Stomach (tissue), 9 donors: ENCODE measurements around the gene CDH23. TPM values are rescaled to one million over a fixed set of nuclear protein-coding genes. Genes with fewer than 3 reads are reported as not detected.

Experiments
- DNase-seq, 2 donors: peaks; one replicate each; pipeline versions ENCODE4 v3.0.0 to v3.0.0-alpha.2; 2013 to 2019
- H3K27ac ChIP-seq, 5 donors: fragments of 200-600 bp in 4 of 5; sonication (generic) in 4 of 5; one replicate each; pipeline ENCODE4 v1.5.1; 2013 to 2019; ENCODE audit warnings: mild to moderate bottlenecking in 1 of 5, moderate library complexity in 1 of 5
- H3K27me3 ChIP-seq, 3 donors: fragments of 200-600 bp; sonication (generic); one replicate each; pipeline ENCODE4 v1.5.1; 2017 to 2019; ENCODE audit warnings: mixed run types in 1 of 3
- H3K36me3 ChIP-seq, 4 donors: fragments of 200-600 bp; sonication (generic); 1 replicate in 3 of 4; 2 replicates in 1 of 4; pipeline ENCODE4 v1.5.1; 2016 to 2019
- H3K4me1 ChIP-seq, 4 donors: fragments of 200-600 bp; sonication (generic); one replicate each; pipeline ENCODE4 v1.5.1; 2016 to 2019
- H3K4me3 ChIP-seq, 4 donors: fragments of 200-600 bp; sonication (generic) in 3 of 4; one replicate each; pipeline ENCODE4 v1.5.1; 2016 to 2019; ENCODE audit warnings: mild to moderate bottlenecking in 1 of 4
- H3K9me3 ChIP-seq, 4 donors: fragments of 200-600 bp; sonication (generic); one replicate each; pipeline ENCODE4 v1.5.1; 2016 to 2019
- EP300 ChIP-seq: sonication (generic); formaldehyde crosslinking; IDR thresholded peaks from one replicate; pipeline ENCODE4 v1.6.1; 2017; ENCODE audit warnings: antibody characterized with exemption
- POLR2A ChIP-seq, 4 donors: fragments of 450-650 bp; IDR thresholded peaks; one replicate each; pipeline ENCODE4 v1.6.1; 2016; ENCODE audit warnings: antibody characterized with exemption in 4 of 4, control low read depth in 2 of 4, mild to moderate bottlenecking in 1 of 4, moderate library complexity in 1 of 4
- POLR2AphosphoS5 ChIP-seq, 3 donors: sonication (generic); formaldehyde crosslinking; IDR thresholded peaks; one replicate each; pipeline ENCODE4 v1.6.1; 2016; ENCODE audit warnings: antibody characterized with exemption in 3 of 3
- WGBS, 5 donors: extraction: QIAGEN DNeasy Blood & Tissue Kit in 3 of 5; methylation state at CpG; one replicate each; pipeline versions ENCODE4 v1.1.5 to v1.1.7; 2013 to 2018; 5-methylcytosine and 5-hydroxymethylcytosine counted together
- intact Hi-C: fragments of 100-400 bp; cut with DNase I; formaldehyde crosslinking; loops from one replicate; pipeline ENCODE4 v1.15.1; 2023; ENCODE audit warnings: low total_unique reads
- polyA plus RNA-seq, 3 donors: library from polyadenylated mRNA; stranded (reverse); fragments of 200-250 nt; gene quantifications; one replicate each; pipeline ENCODE4 v1.2.3, GENCODE V29; 2013
- total RNA-seq, 5 donors: library from RNA; depleted of rRNA; stranded (reverse); fragments of >200 nt; gene quantifications; one replicate each; pipeline versions ENCODE4 v1.1.0 to v1.2.3, GENCODE V29; 2014 to 2016
- TF ChIP-seq, protein P1 (sequence below), 7 experiments: fragments of 450-650 bp in 4 of 7; fragments of 200-600 bp in 3 of 7; sonication (generic) in 3 of 7; IDR thresholded peaks; one replicate each; pipeline ENCODE4 v1.5.1; 2016 to 2019; ENCODE audit warnings: antibody characterized with exemption in 7 of 7, control low read depth in 2 of 7, mild to moderate bottlenecking in 1 of 7
- donor health status: healthy with polysubstance abuse.
- donor health status: Bipolar disorder and iron deficiency.
- donor health status: healthy.

CDH23 gene
- total and polyA plus RNA-seq, 8 donors, result 0.31 to 8.2 (median 2.2) TPM

GRCh38 chr10:71641449-71641848 is 244.7 kb downstream of the CDH23 start:
- H3K27me3 ChIP-seq, result peaks cover 0 to 34% (median 0%) of the 10 kb centered on the region in 3 donors
- H3K27ac ChIP-seq, result no peak overlapping the region
- no peaks in the 10 kb centered on the region for H3K36me3 ChIP-seq
- 90 to 94% (median 93%) methylated on average over 6 to 7 of the region's 7 CpGs for WGBS, 5 donors
- TF ChIP-seq EP300 (no peak), POLR2AphosphoS5 (IDR thresholded peaks at IDR 0.05) (no peak), POLR2A (IDR thresholded peaks at IDR 0.05) (no peak)
- TF ChIP-seq, protein P1, sequence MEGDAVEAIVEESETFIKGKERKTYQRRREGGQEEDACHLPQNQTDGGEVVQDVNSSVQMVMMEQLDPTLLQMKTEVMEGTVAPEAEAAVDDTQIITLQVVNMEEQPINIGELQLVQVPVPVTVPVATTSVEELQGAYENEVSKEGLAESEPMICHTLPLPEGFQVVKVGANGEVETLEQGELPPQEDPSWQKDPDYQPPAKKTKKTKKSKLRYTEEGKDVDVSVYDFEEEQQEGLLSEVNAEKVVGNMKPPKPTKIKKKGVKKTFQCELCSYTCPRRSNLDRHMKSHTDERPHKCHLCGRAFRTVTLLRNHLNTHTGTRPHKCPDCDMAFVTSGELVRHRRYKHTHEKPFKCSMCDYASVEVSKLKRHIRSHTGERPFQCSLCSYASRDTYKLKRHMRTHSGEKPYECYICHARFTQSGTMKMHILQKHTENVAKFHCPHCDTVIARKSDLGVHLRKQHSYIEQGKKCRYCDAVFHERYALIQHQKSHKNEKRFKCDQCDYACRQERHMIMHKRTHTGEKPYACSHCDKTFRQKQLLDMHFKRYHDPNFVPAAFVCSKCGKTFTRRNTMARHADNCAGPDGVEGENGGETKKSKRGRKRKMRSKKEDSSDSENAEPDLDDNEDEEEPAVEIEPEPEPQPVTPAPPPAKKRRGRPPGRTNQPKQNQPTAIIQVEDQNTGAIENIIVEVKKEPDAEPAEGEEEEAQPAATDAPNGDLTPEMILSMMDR (IDR thresholded peaks at IDR 0.05), result no peak
- no peak for DNase-seq
- H3K9me3 ChIP-seq, result no peaks in the 10 kb centered on the region
- intact Hi-C loops, result no loop called here
- no peak overlapping the region for H3K4me3 ChIP-seq
- peaks cover 9 to 28% (median 17%) of the 10 kb centered on the region in 4 donors for H3K4me1 ChIP-seq

GRCh38 chr10:71641986-71642385 is 245.3 kb downstream of the CDH23 start:
- WGBS, 5 donors, result 74 to 87% (median 77%) methylated on average over 5 of the region's 5 CpGs
- H3K4me1 ChIP-seq, result peaks cover 9 to 28% (median 17%) of the 10 kb centered on the region in 4 donors
- no peaks in the 10 kb centered on the region for H3K9me3 ChIP-seq
- peaks cover 0 to 39% (median 0%) of the 10 kb centered on the region in 3 donors for H3K27me3 ChIP-seq
- H3K27ac ChIP-seq, result no peak overlapping the region
- intact Hi-C loops, result no loop called here
- no peak overlapping the region for H3K4me3 ChIP-seq
- no peaks in the 10 kb centered on the region for H3K36me3 ChIP-seq
- TF ChIP-seq POLR2A (IDR thresholded peaks at IDR 0.05), result no peak
- no peak for TF ChIP-seq POLR2AphosphoS5 (IDR thresholded peaks at IDR 0.05)
- TF ChIP-seq, protein P1 (IDR thresholded peaks at IDR 0.05), result no peak
- TF ChIP-seq EP300, result no peak
- no peak for DNase-seq

- Histone ChIP-seq H3K4me1 (peaks cover 5 to 10% (median 7%) of the 10 kb centered on the region in 4 donors), H3K4me3 (no peak overlapping the region), H3K36me3 (no peaks in the 10 kb centered on the region), H3K27me3 (peaks cover 0 to 37% (median 0%) of the 10 kb centered on the region in 3 donors), H3K9me3 (no peaks in the 10 kb centered on the region), H3K27ac (no peak overlapping the region)
- intact Hi-C loops, result no loop called here
- 64 to 81% (median 74%) methylated on average over 6 of the region's 6 CpGs; no CpG with 5 or more reads in 1 of the 5 donors for WGBS, 5 donors
- no peak for DNase-seq
- TF ChIP-seq EP300, result no peak
Observed at GRCh38 chr10:71643904-71644303, 247.2 kb downstream of the CDH23 start.

GRCh38 chr10:71644307-71645180 is 247.8 kb downstream of the CDH23 start:
- Histone ChIP-seq H3K4me3 (no peak overlapping the region), H3K4me1 (peaks cover 0 to 3% (median under 1%) of the 10 kb centered on the region in 4 donors), H3K27ac (no peak overlapping the region), H3K36me3 (no peaks in the 10 kb centered on the region), H3K27me3 (peaks cover 0 to 37% (median 0%) of the 10 kb centered on the region in 3 donors), H3K9me3 (no peaks in the 10 kb centered on the region)
- intact Hi-C loops, result no loop called here
- no peak for DNase-seq
- WGBS, 5 donors, result 61 to 78% (median 71%) methylated on average over 3 to 6 of the region's 6 CpGs
- TF ChIP-seq POLR2A (IDR thresholded peaks at IDR 0.05) (no peak), EP300 (no peak), POLR2AphosphoS5 (IDR thresholded peaks at IDR 0.05) (no peak)
- TF ChIP-seq, protein P1 (IDR thresholded peaks at IDR 0.05), result no peak

GRCh38 chr10:71645185-71645584 is 248.5 kb downstream of the CDH23 start:
- WGBS, 5 donors, result 72 to 87% (median 73%) methylated on average over 5 to 6 of the region's 6 CpGs
- DNase-seq, result peak in 1 of 2 donors; percentile 27
- intact Hi-C loops, result no loop called here
- Histone ChIP-seq H3K9me3 (no peaks in the 10 kb centered on the region), H3K4me1 (no peaks in the 10 kb centered on the region), H3K27ac (no peak overlapping the region), H3K36me3 (no peaks in the 10 kb centered on the region), H3K27me3 (peaks cover 0 to 37% (median 0%) of the 10 kb centered on the region in 3 donors), H3K4me3 (no peak overlapping the region)
- TF ChIP-seq POLR2A (IDR thresholded peaks at IDR 0.05), result no peak
- TF ChIP-seq POLR2AphosphoS5 (IDR thresholded peaks at IDR 0.05), result no peak
- TF ChIP-seq, protein P1 (IDR thresholded peaks at IDR 0.05), result no peak
- TF ChIP-seq EP300, result no peak
